ENCODE results near the gene THG1L.

GRCh38 chr5:157682257-157682656 is 49.0 kb upstream of the THG1L start:
- TF ChIP-seq CTCF (IDR thresholded peaks at IDR 0.05): no peak
- no peak for TF ChIP-seq POLR2A (IDR thresholded peaks at IDR 0.05)
